ENCODE data around the gene DIP2B.
"Not testable (repeated sequence)": the region's sequence is repeated elsewhere in the genome, so short reads cannot be mapped to it uniquely, and the experiment has no call there.

DIP2B gene

DNA sequence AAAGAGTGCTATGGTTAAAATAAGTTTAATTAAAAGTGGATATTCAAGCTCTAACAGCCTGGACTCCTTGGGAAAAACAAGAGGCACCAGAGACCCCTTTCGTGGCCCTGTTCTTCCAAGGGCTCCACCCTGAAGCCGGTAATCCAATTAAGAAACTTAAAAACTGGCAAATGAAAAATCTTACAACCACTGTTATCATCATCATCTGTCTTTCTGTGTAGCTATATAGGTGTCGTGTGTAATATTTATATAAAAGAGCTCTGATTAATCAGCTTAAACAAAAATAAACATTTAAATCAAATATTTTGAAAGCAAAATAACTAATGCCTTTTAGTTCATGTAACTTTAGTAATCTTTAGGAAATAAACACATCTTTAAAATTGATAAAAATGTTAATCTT, 263.6 kb downstream of the DIP2B start:
- TF ChIP-seq, protein P1, sequence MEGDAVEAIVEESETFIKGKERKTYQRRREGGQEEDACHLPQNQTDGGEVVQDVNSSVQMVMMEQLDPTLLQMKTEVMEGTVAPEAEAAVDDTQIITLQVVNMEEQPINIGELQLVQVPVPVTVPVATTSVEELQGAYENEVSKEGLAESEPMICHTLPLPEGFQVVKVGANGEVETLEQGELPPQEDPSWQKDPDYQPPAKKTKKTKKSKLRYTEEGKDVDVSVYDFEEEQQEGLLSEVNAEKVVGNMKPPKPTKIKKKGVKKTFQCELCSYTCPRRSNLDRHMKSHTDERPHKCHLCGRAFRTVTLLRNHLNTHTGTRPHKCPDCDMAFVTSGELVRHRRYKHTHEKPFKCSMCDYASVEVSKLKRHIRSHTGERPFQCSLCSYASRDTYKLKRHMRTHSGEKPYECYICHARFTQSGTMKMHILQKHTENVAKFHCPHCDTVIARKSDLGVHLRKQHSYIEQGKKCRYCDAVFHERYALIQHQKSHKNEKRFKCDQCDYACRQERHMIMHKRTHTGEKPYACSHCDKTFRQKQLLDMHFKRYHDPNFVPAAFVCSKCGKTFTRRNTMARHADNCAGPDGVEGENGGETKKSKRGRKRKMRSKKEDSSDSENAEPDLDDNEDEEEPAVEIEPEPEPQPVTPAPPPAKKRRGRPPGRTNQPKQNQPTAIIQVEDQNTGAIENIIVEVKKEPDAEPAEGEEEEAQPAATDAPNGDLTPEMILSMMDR (IDR thresholded peaks at IDR 0.05; ENCODE audit: low read depth, low read length): no peak
- no peak for DNase-seq (ENCODE audit: extremely low read depth, low read depth)

DNA sequence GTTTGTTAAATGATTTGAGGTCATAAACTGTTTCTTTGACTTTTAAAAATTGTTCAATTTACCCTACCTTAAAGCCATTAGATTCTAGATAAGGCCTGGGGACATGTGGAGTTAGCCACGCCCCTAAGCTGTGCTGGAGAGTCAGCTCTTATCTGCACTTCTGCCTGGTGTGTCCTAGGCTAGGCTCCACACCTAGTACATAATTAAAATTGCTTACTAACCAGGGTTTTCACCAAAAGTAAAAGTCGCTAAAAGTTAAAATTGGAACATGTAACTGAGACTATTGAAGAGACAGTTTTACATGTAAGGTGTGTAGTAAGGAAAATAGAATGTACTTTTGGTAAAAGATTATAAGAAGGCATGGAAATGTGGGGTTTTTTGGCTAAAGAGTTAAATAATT, 264.0 kb downstream of the DIP2B start:
- not testable (repeated sequence) for DNase-seq (ENCODE audit: extremely low read depth, low read depth)

DNA sequence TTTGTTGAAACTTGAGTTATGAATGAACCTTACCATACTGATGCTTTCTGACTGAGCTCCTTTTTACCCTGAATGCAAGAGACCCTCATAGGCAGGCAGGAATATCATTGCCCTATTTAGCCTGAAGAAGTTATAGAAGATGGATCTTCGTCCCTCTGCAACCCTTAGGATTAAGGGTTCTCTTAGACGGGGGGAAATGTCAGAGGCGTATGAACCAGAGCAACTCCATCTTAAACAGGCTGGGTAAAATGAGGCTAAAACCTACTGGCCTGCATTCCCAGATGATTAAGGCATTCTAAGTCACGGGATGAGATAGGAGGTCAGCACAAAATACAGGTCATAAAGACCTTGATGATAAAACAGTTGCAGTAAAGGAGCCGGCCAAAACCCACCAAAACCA, 266.6 kb downstream of the DIP2B start:
- TF ChIP-seq, protein P1 (IDR thresholded peaks at IDR 0.05; ENCODE audit: low read depth, low read length): no peak
- DNase-seq (ENCODE audit: extremely low read depth, low read depth): no peak

DNA sequence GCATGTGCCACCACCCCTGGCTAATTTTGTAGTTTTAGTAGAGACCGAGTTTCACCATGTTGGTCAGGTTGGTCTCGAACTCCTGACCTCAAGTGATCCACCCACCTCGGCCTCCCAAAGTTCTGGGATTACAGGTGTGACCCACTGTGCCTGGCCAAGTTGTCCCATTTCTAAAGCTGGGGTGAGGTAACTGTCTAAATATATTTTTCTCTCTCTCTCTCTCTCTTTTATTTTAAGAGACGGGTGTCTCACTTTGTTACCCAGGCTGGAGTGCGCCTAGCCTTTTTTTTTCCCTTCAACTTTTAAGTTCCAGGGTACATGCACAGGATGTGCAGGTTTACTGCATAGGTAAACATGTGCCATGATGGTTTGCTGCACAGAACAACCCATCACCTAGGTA, 267.7 kb downstream of the DIP2B start:
- TF ChIP-seq, protein P1 (IDR thresholded peaks at IDR 0.05; ENCODE audit: low read depth, low read length): no peak

DNA sequence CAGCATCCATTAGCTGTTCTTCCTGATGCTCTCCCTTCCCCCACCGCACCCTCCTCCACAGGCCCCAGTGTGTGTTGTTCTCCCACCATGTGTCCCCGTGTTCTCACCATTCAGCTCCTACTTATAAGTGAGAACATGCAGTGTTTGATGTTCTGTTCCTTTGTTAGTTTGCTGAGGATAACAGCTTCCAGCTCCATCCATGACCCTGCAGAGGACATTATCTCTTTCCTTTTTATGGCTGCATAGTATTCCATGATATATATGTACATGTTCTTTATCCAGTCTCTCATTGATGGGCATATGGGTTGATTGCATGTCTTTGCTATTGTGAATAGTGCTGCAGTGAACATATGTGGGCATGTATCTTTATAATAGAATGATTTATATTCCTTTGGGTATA, 268.1 kb downstream of the DIP2B start:
- DNase-seq (ENCODE audit: extremely low read depth, low read depth): no peak
- TF ChIP-seq, protein P1 (IDR thresholded peaks at IDR 0.05; ENCODE audit: low read depth, low read length): no peak

More for the DNA sequence above, 267.7 kb downstream of the DIP2B start:
- DNase-seq (ENCODE audit: extremely low read depth, low read depth): no peak

DNA sequence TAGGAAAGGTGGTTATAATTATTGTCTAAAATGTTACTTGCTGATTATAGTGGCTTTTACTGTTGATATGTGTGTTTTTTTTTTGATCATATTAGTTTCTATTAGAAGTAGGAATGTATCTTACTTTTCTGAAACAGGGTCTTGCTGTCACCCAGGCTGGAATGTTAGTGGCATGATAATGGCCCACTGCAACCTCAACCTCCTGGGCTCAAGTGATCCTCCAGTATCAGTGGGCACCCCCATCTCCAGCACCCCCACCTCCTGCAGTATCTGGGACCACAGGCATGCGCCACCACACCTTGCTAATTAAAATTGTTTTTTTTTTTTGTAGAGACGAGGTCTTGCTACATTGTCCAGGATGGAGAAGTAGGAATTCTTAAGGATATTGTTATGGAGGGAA, 270.5 kb downstream of the DIP2B start:
- DNase-seq (ENCODE audit: extremely low read depth, low read depth): no peak
- TF ChIP-seq, protein P1 (IDR thresholded peaks at IDR 0.05; ENCODE audit: low read depth, low read length): no peak

DNA sequence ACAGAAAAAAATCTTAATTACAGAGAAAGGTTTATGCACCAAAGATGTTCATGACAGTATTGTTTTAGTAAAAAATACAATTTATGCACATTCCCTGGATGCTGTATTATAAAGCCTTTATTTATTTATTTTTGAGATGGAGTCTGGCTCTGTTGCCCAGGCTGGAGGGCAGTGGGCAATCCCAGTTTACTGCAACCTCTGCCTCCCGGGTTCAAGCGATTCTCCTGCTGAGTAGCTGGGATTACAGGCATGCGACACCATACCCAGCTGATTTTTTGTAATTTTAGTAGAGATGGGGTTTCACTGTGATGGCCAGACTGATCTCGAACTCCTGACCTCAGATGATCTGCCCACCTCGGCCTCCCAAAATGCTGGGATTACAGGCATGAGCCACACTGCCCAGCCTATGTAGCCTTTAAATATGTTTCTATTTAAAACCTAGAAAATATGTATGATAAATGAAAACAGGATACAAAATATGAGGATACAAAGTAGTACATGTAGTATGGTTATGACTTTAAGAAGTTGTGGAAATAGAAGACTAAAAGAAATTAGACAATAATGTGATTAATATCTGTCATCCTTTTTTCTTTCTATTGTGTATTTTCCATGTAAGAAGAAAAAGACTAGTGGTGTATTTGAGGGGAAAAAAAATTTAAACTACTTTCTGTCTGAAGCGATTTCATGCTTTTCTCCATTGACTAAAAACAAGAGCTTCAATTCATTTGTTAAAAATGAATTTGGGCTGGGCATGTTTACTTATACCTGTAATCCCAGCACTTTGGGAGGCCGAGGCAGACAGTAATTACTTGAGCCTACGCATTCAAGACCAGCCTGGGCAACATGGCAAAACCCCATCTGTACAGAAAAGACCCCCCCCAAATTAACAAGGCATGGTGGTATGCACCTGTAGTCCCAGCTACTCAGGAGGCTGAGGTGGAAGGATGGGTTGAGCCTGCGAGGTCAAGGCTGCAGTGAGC, 272.3 kb downstream of the DIP2B start:
- DNase-seq (ENCODE audit: extremely low read depth, low read depth): no peak
- TF ChIP-seq, protein P1 (IDR thresholded peaks at IDR 0.05; ENCODE audit: low read depth, low read length): no peak

Measured in AG09319 (cell line).